Fibroblast of the aortic adventitia (primary cell): ENCODE measurements around the gene ANKIB1. TPM values are rescaled to one million over a fixed set of nuclear protein-coding genes. Genes with fewer than 3 reads are reported as not detected.

Experiments
- DNase-seq: peaks from one replicate; pipeline ENCODE4 v3.0.0-alpha.2; 2010; ENCODE audit warnings: low read depth
- H3K4me3 ChIP-seq: 2 replicates; pipeline ENCODE4 v1.5.1; 2011; ENCODE audit warnings: low read depth, mild to moderate bottlenecking, control low read depth, low read length, moderate library complexity
- CTCF ChIP-seq: IDR thresholded peaks from 2 replicates; pipeline ENCODE4 v1.5.1; 2011; ENCODE audit warnings: mild to moderate bottlenecking, low read length, control low read depth, inconsistent platforms; ENCODE audit not compliant: insufficient read depth
- total RNA-seq: library from RNA; depleted of rRNA; stranded (reverse); fragments of >200 nt; gene quantifications from 2 replicates; pipeline ENCODE4 v1.2.3, GENCODE V29; 2012; ENCODE audit warnings: low replicate concordance

ANKIB1 gene
- total RNA-seq, 1 donor: 75.8 TPM

GRCh38 chr7:92375013-92375412, 129.2 kb downstream of the ANKIB1 start:
- no peak for TF ChIP-seq CTCF
- DNase-seq: peak; percentile 50
- H3K4me3 ChIP-seq: no peak overlapping the region

- H3K4me3 ChIP-seq: no peak overlapping the region
- DNase-seq: no peak
- TF ChIP-seq CTCF: no peak
These were observed 145.3 kb downstream of the ANKIB1 start for GRCh38 chr7:92391071-92391470.

- no peak overlapping the region for H3K4me3 ChIP-seq
- TF ChIP-seq CTCF: no peak
- DNase-seq: no peak
These were observed 151.8 kb downstream of the ANKIB1 start for GRCh38 chr7:92397542-92397941.

- TF ChIP-seq CTCF: no peak
- H3K4me3 ChIP-seq: no peak overlapping the region
- DNase-seq: no peak
These were observed 154.2 kb downstream of the ANKIB1 start for GRCh38 chr7:92400013-92400412.

GRCh38 chr7:92402920-92403759, 157.4 kb downstream of the ANKIB1 start:
- DNase-seq: peak; percentile 76

GRCh38 chr7:92403760-92404074, 157.9 kb downstream of the ANKIB1 start:
- H3K4me3 ChIP-seq: no peak overlapping the region
- no peak for DNase-seq
- TF ChIP-seq CTCF: no peak

More at GRCh38 chr7:92402920-92403759, 157.4 kb downstream of the ANKIB1 start:
- no peak for TF ChIP-seq CTCF
- H3K4me3 ChIP-seq: no peak overlapping the region
